Hypothalamus (tissue), 51 donors: ENCODE results near the gene CA11.
"Not testable (repeated sequence)": the region's sequence is repeated elsewhere in the genome, so short reads cannot be mapped to it uniquely, and the experiment has no call there.

Experiments
- DNase-seq, 51 donors: peaks; one replicate each; lab custom pipeline; 2025; lab: John Stamatoyannopoulos, UW

Gene CA11

DNA sequence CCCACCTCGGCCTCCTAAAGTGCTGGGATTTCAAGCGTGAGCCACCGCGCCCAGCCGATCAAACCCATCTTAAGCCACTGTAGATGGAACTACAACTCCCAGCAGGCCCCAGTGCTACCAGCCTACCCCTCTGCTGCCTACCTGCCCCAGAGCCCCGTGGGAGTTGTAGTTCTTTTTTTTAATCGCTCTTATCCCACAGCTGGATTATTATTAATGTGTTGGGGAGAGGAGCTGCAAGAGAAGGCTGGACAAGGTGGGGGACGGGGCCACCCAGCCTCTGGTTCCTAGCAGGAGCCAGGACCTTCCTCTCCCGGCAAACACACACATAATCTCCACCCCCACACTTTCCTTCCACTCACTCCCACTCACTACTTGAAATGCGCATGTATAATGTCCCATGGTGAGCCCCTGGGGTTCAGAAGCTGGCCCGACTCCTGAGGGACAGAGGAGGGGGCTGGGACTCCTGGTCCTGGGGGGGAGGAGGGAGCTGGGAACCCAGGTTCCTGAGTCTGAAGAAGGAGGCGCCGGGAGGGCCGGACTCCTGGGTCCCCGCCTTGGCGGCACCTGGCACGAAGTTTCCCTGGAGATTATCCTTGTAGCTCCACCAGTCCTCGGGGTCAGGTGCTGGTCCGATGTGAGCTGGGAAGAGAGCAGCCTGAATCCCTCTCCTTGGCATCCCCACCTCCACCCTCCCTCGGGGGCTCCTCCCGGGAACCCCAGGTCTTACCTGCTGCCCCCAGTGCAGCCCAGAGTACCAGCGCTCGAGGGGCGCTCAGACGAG, 958 bp downstream of the CA11 start:
- peak in 47 of 51 donors; percentile 19 to 87 (median 68) for DNase-seq

DNA sequence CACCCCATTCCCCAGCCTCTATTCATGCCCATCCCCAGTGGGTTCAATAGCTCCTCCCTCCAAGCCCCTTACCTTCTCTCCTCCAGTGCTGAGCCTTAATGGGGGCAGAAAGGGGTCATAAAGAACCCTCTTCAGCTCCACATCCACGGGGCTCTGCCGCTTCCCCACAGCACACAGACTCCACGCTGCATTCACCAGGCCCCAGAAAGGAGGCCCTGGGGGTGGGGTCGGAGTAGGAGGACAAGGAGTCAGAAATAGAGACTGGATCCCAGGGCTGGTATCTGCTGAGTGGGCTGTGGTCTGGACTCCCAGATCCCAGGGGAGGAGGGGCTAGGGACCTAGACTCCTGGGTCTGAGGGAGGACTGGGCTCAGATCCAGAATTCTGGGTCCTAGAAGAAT, 1.6 kb downstream of the CA11 start:
- DNase-seq: peak in 1 of 51 donors; percentile 61

DNA sequence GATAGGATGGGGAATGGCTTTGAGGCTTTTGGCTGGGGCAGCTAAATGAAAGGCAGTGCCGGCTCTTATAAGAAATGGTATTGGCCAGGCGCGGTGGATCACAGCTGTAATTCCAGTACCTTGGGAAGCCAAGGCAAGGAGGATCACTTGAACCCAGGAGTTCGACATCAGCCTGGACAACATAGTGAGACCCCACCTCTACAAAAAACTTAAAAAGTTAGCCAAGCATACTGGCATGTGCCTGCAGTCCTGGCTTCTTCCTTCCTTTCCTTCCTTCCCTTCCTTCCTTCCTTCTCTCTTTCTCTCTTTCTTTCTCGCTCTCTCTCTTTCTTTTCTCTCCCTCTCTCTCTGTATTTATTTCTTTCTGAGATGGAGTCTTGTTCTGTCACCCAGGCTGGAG, 3.1 kb downstream of the CA11 start:
- DNase-seq: no peak

DNA sequence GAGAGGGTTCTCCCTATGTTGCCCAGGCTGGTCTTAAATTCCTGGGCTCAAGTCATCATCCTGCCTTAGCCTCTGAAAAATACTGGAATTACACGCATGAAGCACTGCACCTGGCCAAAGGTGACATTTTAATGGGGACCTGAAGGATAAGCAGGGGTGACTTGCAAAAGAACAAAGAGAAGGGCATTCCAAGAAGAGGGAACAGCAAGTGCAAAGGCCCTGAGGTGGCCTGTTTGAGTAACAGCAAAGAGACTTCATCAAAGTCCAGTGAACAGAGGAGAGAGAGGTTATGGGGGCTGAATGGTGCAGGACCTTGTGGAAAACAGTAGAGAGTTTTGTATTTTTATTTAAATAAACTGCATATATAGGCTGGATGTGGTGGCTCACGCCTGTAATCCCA, 4.1 kb downstream of the CA11 start:
- DNase-seq: no peak

DNA sequence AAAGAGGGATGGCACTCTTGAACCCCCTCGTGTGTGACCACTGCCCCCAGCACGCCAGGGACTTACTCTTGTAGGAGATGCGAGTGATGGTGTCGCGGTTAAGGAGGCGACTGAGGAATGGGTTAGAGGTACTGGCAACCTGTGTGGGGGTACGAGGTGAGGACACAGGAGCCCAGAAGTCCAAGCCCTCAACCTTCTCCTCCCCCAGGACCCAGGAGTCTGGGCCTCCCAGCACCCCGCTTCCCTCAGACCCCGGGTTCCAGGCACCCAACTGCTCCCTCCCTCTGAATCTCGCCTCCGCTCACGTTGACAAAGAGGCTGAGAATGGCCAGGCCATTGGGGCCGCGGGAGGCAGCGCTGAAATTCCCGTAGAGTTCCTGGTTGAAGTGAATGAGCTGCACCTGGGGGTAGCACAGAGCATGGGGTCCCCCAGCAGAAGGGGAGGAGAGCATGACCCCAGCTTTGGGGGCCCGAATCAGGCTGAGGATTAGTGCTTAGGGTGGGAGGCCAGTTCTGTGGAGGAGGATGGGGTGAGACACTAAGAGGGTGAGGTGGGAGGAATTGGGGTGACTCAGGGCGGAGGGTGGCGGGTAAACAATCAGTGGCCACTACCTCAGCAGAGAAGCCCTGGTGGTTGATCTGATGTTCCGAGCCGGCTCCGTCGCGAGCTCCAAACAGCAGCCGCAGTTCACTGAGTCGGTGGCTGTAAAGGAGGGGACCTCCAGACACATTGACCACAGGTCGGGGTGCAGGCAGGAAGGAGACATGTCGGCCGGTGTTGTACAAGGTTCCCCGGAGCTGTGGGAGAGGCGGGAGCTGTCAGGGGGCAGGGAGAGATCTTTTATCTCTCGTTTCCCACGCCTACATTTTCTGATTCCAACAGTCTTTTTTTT, 6.3 kb downstream of the CA11 start:
- peak in 1 of 51 donors; percentile 21 for DNase-seq

DNA sequence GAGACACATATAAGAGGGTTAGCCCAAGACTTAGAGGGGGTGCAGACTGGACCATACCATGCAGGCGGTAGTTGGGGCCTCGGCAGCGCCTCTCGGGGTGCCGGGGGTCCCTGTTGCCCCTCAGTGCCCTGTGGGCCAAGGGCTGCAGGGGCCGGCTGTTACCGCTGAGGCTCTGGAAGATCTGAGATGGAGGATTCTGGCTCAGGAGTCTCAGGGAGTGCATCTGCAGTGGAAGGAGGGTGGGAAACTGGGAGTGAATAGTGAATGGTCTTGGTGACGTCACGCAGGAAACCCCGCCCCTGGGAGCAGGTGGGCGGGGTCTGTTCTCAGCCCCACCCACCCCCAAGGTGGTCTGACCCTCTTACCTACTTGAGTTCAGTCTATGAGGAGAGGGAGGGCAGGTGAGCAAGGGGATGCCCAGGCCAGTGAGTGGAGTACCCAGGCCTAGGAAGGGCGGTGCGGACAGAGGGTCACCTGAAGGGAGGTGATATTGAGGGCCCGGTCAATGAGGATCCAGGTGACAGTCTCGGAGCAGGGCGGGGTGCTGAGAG, 7.1 kb downstream of the CA11 start:
- peak in 6 of 51 donors; percentile 19 to 42 (median 31) for DNase-seq

DNA sequence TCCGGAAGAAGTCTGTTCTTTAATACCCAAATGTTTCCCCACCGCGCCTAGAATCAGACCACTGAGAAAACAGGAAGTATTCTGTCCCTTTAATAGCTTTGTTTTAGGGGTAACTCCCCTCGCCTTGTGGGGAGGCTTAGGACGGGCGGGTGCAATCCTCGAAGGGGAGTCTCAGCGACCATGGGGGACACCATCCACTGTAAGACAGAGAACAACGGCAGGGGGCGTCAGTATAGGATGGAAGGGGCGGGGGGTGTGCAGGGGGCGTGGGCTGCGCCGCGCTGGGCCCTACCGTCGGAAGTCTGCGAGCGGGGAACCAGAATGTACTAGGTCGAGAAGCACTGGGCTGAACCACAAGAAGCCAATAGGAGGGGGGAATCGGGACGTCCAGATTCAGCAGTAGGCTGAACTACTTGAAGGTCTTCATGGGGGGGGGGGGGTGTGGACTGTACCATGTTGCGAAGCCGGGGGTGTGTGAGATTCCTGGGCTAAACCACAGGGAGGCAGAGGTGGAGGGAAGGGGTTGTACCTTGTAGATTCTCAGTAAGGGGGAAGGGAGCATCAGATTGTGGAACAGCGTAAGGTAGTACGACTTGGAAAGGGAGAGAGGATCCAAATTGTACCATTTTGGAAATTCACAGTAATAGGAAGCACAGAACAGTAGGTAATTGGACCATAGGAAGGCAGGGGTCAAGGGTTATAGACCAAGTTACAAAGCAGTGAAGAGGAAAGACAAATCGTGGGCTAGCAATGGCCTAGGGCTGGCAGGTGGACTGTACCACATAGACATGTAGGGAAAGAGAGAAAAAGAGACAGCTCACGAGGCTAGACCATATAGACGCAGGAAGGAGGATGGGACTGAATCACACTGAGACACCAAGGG, 7.8 kb downstream of the CA11 start:
- DNase-seq: peak; percentile 47 to 95 (median 81)

DNA sequence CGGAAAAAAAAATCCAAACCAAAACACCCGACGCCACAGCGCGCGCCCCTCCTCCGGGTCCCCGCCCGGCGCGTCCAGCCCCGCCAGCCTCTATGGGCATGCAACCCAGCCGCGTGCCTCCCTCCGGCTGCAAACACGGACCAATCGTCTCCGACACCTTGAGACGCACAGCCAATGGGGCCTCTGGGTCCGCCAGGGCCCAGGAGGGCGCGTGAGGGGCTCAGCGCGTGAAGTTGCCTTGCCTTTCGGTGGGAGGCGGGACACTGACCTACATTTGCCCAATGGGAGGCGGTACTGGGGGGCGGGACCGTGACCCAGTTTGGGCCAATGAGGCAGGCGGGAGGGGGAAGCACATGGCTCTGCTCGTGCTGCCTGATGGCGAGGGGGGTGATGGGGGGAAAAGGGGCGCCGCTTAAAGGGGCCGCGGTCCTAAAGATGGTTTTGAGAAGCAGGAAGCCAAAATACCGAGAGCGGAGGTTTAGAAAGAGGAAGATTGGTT, 8.5 kb downstream of the CA11 start:
- peak; percentile 82 to 100 (median 99) for DNase-seq

DNA sequence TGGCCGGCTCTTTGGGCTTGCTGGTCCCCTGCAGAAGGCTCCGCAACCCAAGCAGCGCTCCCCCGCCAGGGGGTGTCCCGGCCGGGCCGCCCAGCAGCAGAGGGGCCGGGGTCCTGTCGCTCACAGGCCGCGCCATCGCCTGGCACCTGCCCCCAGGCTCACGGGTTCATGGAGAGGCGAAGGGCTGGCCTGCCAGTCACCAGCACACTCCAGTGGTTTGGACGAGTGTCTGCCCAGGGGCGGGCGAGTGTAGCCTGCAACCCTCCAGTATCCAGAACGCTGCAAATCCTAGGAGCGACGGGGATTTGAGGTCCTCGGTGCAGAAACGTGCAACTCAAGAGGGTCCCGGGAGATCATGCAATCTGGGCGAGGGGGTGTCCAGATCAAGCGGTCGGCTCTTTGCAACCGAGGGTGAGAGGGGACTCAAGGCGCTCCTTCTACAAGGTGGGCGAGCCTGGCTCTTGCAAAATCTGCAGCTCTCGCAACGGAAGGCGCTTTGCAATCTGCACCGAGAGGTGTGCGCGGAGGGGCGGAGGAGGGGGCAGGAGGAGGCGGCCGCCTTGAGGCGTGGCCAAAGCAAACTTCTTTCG, 9.0 kb downstream of the CA11 start, which contains the start of gene DBP:
Gene DBP (minus strand): TSS at position 521 of the 590 bp plus-strand sequence. CDS start 385 bp downstream, at position 136.
- peak in 21 of 51 donors; percentile 34 to 79 (median 66) for DNase-seq

DNA sequence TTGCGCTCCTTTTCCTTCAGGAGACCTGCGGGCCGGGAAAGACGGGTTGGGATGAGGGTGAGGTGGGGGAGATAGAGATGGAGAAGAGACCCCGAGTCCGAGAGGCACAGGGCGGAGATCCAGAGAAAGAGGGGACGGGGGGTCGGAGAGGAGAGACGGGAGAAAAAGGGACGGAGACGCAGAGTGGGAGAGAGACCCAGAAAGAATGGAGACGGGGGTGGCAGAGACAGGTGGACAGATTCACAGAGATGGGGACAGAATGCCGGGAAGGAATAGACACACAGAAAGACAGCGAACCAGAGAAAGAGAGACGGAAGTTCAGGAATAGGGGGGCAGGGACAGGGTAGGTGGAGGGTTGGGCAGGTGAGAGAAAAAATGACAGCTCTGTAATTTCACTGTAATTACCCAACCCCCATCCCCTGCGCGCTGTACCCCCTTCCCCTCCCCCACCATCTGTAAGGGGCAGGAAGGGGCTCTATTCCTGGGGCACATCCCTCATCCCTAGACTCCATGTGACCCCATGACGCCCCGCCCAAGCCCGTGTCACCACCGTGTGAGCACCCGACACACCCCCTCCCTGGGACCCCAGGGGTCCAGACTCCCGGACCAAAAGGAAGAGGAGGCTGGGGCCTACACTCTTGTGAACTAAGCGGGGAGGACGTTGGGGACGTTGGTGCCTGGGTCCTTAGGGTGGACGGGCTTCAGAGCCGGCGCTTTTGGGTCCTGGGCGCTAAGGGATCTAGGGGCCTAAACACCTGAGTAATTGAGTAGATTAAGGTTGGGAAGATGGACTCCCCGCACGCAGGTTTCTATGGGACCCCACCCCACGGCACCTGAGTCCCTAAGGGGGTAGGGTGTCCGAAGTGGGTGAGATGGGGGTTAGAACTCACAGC, 9.8 kb downstream of the CA11 start:
- DNase-seq: peak in 33 of 51 donors; percentile 14 to 71 (median 39)

DNA sequence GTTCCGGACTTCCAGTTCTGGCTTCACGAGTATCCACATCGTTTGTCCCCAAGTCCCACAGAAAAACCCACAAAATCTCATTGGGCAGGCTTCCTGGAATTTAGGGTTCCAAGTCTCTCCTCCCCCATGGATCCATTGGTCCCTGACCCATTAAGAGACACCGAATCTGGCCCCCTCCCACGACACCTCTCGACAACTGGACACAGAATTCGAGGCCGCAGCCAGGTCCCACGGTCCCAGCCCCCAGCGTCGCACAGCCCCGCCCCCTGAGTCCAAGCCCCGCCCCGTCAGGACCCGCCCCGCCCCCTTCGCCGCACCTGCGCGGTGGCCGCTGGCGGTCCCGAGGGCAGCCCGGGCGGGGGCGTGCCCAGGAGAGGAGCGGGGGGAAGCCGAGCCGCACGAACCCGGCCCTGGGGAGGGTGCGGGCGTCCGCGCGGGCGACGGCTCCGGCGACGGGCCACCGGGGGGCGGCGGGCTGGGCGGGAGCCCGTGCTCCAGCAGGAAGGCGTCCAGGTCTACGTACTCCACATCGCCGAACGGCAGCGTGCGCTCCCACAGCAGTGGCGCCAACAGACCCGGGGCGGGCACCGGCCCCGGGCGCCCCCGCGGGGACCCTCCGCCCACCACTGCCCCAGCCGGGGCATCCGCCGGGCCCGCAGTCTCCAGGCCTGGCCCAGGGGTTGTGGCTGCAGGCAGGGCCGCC, 10.6 kb downstream of the CA11 start:
- peak in 43 of 51 donors; percentile 18 to 83 (median 56) for DNase-seq

DNA sequence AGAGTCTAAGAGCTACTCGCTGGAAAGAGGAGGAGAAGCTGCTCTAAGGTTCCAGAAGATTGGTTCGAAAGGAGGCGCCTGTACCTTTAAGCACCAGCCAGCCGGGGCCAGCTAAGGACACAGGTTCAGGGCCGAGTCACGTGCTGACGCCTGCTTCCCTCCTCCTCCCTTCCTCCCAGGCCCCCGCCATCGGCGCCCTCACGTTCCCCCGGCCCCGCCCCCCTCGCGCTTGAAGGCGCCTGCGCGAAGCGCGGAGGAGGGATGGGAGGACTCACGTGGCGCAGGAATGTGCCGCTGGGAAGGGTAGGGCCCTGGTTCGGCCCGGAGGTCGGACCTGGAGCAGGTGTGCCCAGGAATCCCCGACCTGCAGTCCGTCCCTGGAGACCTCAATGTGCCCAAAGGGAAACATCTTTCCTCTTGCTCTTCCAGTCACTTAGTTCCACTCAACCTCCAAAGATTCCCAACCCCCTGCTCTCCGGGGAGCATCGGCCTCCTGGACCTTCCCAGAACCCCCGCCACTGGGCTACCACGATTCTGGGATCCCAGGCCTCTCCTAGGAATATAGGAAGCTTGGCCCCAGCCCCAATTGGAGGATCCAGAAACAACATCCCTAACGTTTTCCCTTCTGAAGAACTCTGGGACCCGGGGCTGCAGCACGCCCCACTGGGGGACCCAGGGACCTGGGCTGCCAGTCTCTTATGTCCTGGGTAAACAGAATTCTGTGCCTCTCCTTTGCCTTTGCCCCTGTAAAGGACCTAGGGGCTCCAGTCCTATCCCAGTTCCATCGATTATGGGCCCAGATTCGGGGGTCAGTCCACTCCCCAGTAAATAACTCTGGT, 11.3 kb downstream of the CA11 start:
- peak; percentile 25 to 96 (median 91) for DNase-seq

DNA sequence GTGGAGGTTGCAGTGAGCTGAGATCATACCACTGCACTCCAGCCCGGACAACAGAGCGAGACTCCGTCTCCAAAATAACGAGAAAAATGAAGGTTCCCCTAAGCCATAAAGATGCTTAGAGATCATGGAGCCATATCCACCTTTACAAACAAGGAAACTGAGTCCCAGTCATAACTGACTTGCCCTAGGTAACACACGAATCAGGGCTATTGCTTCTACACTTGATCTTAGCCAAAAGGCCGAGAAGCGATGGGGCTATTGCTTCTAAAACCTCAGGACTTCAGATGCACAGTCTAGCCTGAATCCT, 12.0 kb downstream of the CA11 start:
- DNase-seq: no peak

DNA sequence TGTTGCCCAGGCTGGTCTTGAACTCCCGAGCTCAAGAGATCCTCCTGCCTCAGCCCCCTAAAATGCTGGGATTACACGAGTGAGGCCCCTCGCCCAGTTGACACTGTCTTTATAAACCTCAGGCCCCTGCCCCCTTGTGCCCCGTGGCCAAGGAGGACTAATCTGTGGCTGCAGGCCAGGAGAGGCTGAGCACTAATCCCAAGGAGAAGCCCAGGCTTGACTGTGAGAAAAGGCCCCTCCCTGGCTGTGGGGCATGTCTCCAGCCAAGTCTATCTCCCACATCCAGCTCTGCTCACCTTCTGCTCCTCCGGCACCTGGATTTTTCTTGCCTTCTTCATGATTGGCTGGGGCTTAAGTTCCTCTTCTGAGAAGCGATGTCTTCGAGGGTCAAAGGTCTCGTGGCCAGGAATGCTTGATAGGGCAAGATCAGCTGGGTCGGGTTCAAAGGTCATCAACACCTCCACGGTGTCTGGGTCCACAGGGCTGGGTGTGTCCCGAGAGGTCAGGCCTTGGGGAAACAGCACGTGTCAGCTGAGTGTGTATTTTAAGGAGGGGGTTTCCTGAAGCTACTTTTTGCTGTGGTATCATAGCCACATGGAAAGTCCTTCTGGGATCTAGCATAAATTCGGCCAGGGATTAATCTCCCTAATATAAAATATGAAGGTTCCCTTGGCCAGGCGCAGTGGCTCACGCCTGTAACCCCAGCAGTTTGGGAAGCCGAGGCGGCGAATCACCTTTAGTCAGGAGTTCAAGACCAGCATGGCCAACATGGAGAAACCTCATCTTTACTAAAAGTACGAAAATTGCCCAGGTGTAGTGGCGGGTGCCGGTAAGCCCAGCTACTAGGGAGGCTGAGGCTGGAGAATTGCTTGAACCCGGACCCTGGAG, 12.6 kb downstream of the CA11 start:
- no peak for DNase-seq

DNA sequence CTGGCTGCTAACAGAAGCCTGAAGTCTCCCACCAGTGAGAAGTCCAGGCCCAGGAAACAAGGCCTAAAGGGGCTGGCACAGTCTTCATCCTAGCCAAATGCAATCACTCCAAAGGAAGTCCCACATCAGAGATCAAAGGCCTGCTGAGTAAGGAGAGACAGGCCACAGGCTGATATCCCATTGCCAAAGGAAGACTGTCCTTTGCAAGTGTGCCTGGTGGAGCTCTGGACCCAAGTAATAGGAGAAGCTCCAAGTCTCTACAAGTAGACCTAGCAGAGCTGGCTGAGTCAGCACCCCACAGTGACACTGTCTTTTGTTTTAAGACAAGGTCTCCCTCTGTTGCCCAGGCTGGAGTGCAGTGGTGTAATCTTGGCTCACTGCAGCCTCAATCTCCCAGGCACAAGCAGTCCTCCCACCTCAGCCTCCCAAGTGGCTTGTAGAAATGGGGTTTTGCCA, 13.3 kb downstream of the CA11 start:
- DNase-seq: no peak

DNA sequence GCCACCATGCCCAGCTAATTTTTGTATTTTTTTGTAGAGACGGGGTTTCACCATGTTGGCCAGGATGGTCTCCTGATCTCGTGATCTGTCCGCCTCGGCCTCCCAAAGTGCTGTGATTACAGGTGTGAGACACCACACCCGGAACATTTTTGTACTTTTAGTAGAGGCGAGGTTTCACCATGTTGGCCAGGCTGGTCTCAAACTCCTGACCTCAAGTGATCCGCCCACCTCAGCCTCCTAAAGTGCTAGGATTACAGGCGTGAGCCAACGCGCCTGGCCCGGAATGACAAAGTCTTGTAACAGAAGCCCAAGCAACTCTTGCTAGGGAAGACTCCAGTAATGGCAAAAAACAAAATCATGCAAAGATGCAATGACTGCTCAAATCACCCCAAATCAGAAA, 13.7 kb downstream of the CA11 start:
- DNase-seq: not testable (repeated sequence)
